ENCODE results near the gene COL2A1.

The COL2A1 gene

GRCh38 chr12:48009471-48009870 lies 5.2 kb upstream of the COL2A1 start:
- DNase-seq = no peak

GRCh38 chr12:48008950-48009349 lies 4.7 kb upstream of the COL2A1 start:
- DNase-seq = no peak

GRCh38 chr12:48008349-48008748 lies 4.1 kb upstream of the COL2A1 start:
- no peak for DNase-seq

GRCh38 chr12:48007206-48007605 lies 2.9 kb upstream of the COL2A1 start:
- DNase-seq = no peak

GRCh38 chr12:48005750-48006021 lies 1.4 kb upstream of the COL2A1 start:
- DNase-seq = no peak

- DNase-seq = no peak
Measured at GRCh38 chr12:48005001-48005749, 899 bp upstream of the COL2A1 start.

GRCh38 chr12:48003226-48004052 lies 837 bp downstream of the COL2A1 start:
- peak; percentile 3 for DNase-seq

- DNase-seq = peak; percentile 0
Measured at GRCh38 chr12:48002773-48003218, 1.5 kb downstream of the COL2A1 start.

GRCh38 chr12:48002414-48002730 lies 1.9 kb downstream of the COL2A1 start:
- no peak for DNase-seq

GRCh38 chr12:48001505-48002413 lies 2.5 kb downstream of the COL2A1 start:
- peak; percentile 2 for DNase-seq

- no peak for DNase-seq
Measured at GRCh38 chr12:48000878-48001504, 3.3 kb downstream of the COL2A1 start.

- DNase-seq = no peak
Measured at GRCh38 chr12:47999816-48000215, 4.5 kb downstream of the COL2A1 start.

GRCh38 chr12:47997321-47997720 lies 7.0 kb downstream of the COL2A1 start:
- DNase-seq = no peak

- no peak for DNase-seq
Measured at GRCh38 chr12:47995981-47996401, 8.3 kb downstream of the COL2A1 start.

GRCh38 chr12:47993491-47993890 lies 10.8 kb downstream of the COL2A1 start:
- DNase-seq = no peak

- no peak for DNase-seq
Measured at GRCh38 chr12:47992776-47993175, 11.5 kb downstream of the COL2A1 start.

GRCh38 chr12:47991106-47992061 lies 12.9 kb downstream of the COL2A1 start:
- no peak for DNase-seq

GRCh38 chr12:47990351-47991105 lies 13.7 kb downstream of the COL2A1 start:
- DNase-seq = peak; percentile 68

- no peak for DNase-seq
Measured at GRCh38 chr12:47989666-47990065, 14.6 kb downstream of the COL2A1 start.

- DNase-seq = no peak
Measured at GRCh38 chr12:47989023-47989417, 15.3 kb downstream of the COL2A1 start.
